NCI-H524 treated with DMSO at 0.1 percent for 48 hours (cell line): ENCODE data around the gene TAF15.

ENCODE experiments used
- DNase-seq: peaks from one replicate; lab custom pipeline; 2025; lab: John Stamatoyannopoulos, UW

The TAF15 gene

GRCh38 chr17:35872196-35872980 is 63.1 kb downstream of the TAF15 start:
- no peak for DNase-seq

DNA sequence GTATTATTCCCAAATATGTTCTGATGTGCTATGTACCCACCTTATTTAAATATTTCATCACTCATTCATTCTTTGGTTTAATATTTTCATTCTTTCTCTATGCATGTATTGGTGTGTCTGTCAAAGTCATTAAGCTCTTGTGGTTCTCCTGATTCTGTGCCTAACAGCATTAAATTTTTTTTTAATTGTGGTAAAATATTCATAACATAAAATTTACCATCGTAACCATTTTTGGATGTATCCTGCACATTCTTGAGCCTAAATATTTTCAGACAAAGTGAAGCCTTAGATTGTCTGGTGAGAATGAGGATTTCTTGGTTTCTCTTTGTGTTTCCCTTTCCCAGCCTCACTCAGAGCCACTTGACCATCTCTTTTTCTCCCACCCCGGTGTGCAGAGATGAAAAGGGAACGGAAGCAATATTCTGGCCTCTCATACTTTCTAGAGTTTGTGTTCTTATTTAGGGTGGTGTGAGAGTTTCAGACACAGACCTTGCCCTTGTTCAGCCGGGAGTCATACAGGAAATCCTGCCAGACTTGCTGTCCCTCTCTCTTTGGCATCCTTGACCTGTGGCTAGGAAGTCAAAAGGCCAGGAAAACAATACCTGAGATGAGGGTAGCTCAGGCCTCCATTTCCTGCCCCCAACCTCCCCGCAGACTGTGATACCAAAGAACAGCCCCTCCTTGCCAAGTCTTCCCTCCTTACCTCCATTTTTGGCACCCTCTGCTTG is 66.0 kb downstream of the TAF15 start:
- DNase-seq, result no peak

- no peak for DNase-seq
Observed at GRCh38 chr17:35875800-35876139, 66.5 kb downstream of the TAF15 start.

GRCh38 chr17:35876534-35876933 is 67.2 kb downstream of the TAF15 start:
- no peak for DNase-seq

GRCh38 chr17:35877345-35878029 is 68.2 kb downstream of the TAF15 start:
- DNase-seq, result no peak

DNA sequence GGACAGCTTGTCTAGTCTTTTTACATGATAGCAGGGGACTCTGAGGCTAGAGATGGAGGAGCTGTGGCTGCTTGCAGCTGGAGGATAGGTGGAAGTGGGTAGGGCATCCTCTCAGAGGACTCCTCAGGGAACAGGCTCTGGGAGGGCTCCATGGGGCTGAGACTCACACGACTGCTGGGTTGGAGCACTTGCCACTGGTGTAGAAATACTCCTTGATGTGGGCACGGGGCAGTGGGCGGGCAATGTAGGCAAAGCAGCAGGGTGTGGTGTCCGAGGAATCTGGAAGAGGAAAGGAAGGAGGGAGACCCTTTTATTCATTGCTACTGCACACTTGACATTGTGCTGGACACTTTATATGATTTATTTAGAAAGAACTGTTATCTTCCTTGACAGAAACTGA is 69.1 kb downstream of the TAF15 start:
- no peak for DNase-seq

GRCh38 chr17:35879773-35880654 is 70.7 kb downstream of the TAF15 start, which contains the start of gene CCL5:
Gene CCL5 (minus strand): TSS chr17:35880360.
- no peak for DNase-seq

- no peak for DNase-seq
Observed at GRCh38 chr17:35889241-35889640, 80.0 kb downstream of the TAF15 start.

- no peak for DNase-seq
Observed at GRCh38 chr17:35889818-35890773, 80.8 kb downstream of the TAF15 start.

GRCh38 chr17:35890774-35891155 is 81.5 kb downstream of the TAF15 start:
- DNase-seq, result no peak

DNA sequence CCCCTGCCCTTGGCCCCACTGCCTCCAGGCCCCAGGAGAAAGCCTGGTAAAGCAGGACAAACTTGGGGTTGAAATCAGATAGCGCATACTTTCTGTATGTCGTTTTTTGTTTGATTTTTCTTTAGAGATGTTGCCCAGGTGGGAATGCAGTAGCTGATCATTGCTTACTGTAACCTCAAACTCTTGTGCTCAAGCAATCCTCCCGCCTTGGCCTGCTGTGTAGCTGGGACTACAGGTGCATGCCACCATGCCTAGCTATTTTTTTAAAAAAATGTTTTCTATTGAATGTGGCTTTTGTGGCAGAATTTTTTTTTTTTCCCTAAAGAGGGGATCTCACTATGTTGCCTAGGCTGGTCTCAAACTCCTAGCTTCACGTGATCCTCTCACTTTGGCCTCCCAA is 82.0 kb downstream of the TAF15 start:
- no peak for DNase-seq

DNA sequence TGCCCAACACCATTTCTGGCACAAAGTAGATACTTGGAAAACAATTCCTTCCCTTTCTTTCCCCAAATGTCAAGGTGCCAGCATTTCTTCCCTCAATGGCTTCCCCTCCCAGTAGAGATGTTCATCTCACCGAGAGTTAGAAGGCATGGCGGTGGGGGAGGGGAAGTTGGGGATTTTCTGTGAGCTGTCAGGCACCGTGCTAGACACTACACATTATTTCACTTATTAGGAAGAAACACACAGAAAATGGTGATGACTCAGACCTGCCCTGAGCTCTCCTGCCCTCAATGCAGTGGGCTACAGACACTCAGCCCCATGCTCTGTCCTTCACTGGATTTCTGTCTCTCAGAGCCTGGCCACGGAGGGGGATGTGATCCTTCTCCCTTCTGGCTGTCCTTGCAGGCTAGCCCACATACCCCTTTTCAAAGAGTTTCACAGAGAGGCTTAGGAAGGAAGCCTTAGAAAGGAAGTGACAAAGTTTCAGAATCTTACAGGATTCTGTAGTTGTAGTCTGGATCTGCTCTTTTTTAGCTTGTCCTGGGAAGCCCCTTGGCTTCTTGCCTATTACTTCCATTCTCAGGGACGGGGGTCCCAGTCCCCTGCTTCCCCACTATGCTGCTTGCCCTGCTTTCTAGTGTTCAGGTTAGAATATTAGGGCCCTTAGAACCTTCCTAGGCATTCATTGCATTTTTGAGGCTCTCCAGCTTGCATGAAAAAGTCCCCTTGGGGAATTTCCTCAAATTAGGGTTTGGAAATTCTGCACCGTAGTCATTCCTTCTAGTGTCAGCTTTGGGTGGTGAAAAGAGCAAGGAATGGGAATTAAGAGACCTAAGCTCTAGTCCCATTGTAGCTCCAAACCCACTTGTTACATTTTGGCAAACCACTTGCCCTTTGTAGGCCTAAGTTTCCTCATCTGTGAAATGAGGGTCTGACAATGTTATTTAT is 83.1 kb downstream of the TAF15 start:
- DNase-seq, result no peak

- DNase-seq, result no peak
Observed at GRCh38 chr17:35893751-35894150, 84.5 kb downstream of the TAF15 start.

GRCh38 chr17:35894206-35894605 is 84.9 kb downstream of the TAF15 start:
- DNase-seq, result no peak

- no peak for DNase-seq
Observed at GRCh38 chr17:35895636-35896587, 86.6 kb downstream of the TAF15 start.
